ENCODE data around the gene DAG1.
A peak's percentile ranks its signal among the peaks of the same experiment; 100 is the strongest.

The DAG1 gene

GRCh38 chr3:49553692-49554632, 83.9 kb downstream of the DAG1 start, which contains the start of gene BSN:
TSS of gene BSN (plus strand) at chr3:49554477. CDS start at chr3:49554603, 126 bp downstream.
- Histone ChIP-seq H3K27ac (ENCODE audit: low read length) (no peak within 1 kb of the TSS), H3K4me3 (ENCODE audit: low read length) (peak within 1 kb of the TSS; percentile 61; the same call in 1 of the 2 replicates), H3K36me3 (ENCODE audit: control insufficient read depth, insufficient read depth, low read length) (no peaks in the 10 kb centered on the region), H3K4me1 (ENCODE audit: control insufficient read depth, insufficient read depth, low read length) (peaks cover 4% of the 10 kb centered on the region), H3K9me3 (ENCODE audit: control insufficient read depth, insufficient read depth, low read length) (no peaks in the 10 kb centered on the region), H3K27me3 (ENCODE audit: control insufficient read depth, insufficient read depth, low read length) (no peaks in the 10 kb centered on the region)
- no CpG with 5 or more reads among the region's 76 CpGs for WGBS (ENCODE audit: insufficient coverage, insufficient read length)
- DNase-seq (ENCODE audit: low read depth, low spot score): peak; percentile 70

- Histone ChIP-seq H3K36me3 (ENCODE audit: control insufficient read depth, insufficient read depth, low read length) (no peaks in the 10 kb centered on the region), H3K4me3 (ENCODE audit: low read length) (peak overlapping the region; percentile 61; the same call in 1 of the 2 replicates), H3K27me3 (ENCODE audit: control insufficient read depth, insufficient read depth, low read length) (no peaks in the 10 kb centered on the region), H3K4me1 (ENCODE audit: control insufficient read depth, insufficient read depth, low read length) (peaks cover 4% of the 10 kb centered on the region), H3K27ac (ENCODE audit: low read length) (no peak overlapping the region), H3K9me3 (ENCODE audit: control insufficient read depth, insufficient read depth, low read length) (no peaks in the 10 kb centered on the region)
- DNase-seq (ENCODE audit: low read depth, low spot score): no peak
- WGBS (ENCODE audit: insufficient coverage, insufficient read length): no CpG with 5 or more reads among the region's 66 CpGs
Observed at GRCh38 chr3:49554633-49555265, 84.7 kb downstream of the DAG1 start.

GRCh38 chr3:49556500-49557275, 86.6 kb downstream of the DAG1 start:
- WGBS (ENCODE audit: insufficient coverage, insufficient read length): no CpG with 5 or more reads among the region's 3 CpGs

GRCh38 chr3:49563040-49563578, 93.0 kb downstream of the DAG1 start:
- H3K27me3 ChIP-seq (ENCODE audit: control insufficient read depth, insufficient read depth, low read length): no peaks in the 10 kb centered on the region
- H3K27ac ChIP-seq (ENCODE audit: low read length): no peak overlapping the region
- no peaks in the 10 kb centered on the region for H3K4me1 ChIP-seq (ENCODE audit: control insufficient read depth, insufficient read depth, low read length)
- H3K9me3 ChIP-seq (ENCODE audit: control insufficient read depth, insufficient read depth, low read length): no peaks in the 10 kb centered on the region
- H3K4me3 ChIP-seq (ENCODE audit: low read length): no peak overlapping the region
- WGBS (ENCODE audit: insufficient coverage, insufficient read length): no CpG with 5 or more reads among the region's 4 CpGs
- H3K36me3 ChIP-seq (ENCODE audit: control insufficient read depth, insufficient read depth, low read length): no peaks in the 10 kb centered on the region
- no peak for DNase-seq (ENCODE audit: low read depth, low spot score)

More at GRCh38 chr3:49556500-49557275, 86.6 kb downstream of the DAG1 start:
- H3K36me3 ChIP-seq (ENCODE audit: control insufficient read depth, insufficient read depth, low read length): no peaks in the 10 kb centered on the region
- H3K9me3 ChIP-seq (ENCODE audit: control insufficient read depth, insufficient read depth, low read length): no peaks in the 10 kb centered on the region
- H3K4me1 ChIP-seq (ENCODE audit: control insufficient read depth, insufficient read depth, low read length): peaks cover 4% of the 10 kb centered on the region
- H3K27me3 ChIP-seq (ENCODE audit: control insufficient read depth, insufficient read depth, low read length): no peaks in the 10 kb centered on the region
- H3K27ac ChIP-seq (ENCODE audit: low read length): no peak overlapping the region
- no peak for DNase-seq (ENCODE audit: low read depth, low spot score)
- no peak overlapping the region for H3K4me3 ChIP-seq (ENCODE audit: low read length)

GRCh38 chr3:49563766-49564165, 93.7 kb downstream of the DAG1 start:
- H3K27ac ChIP-seq (ENCODE audit: low read length): no peak overlapping the region
- DNase-seq (ENCODE audit: low read depth, low spot score): no peak
- no peaks in the 10 kb centered on the region for H3K36me3 ChIP-seq (ENCODE audit: control insufficient read depth, insufficient read depth, low read length)
- H3K27me3 ChIP-seq (ENCODE audit: control insufficient read depth, insufficient read depth, low read length): no peaks in the 10 kb centered on the region
- H3K4me3 ChIP-seq (ENCODE audit: low read length): no peak overlapping the region
- no CpG with 5 or more reads among the region's 4 CpGs for WGBS (ENCODE audit: insufficient coverage, insufficient read length)
- H3K4me1 ChIP-seq (ENCODE audit: control insufficient read depth, insufficient read depth, low read length): no peaks in the 10 kb centered on the region
- no peaks in the 10 kb centered on the region for H3K9me3 ChIP-seq (ENCODE audit: control insufficient read depth, insufficient read depth, low read length)

GRCh38 chr3:49566312-49566711, 96.2 kb downstream of the DAG1 start:
- H3K4me1 ChIP-seq (ENCODE audit: control insufficient read depth, insufficient read depth, low read length): 0 out of 2 replicates have a peak, but pooled peaks cover 1% of the 10 kb centered on the region
- DNase-seq (ENCODE audit: low read depth, low spot score): no peak
- no peaks in the 10 kb centered on the region for H3K36me3 ChIP-seq (ENCODE audit: control insufficient read depth, insufficient read depth, low read length)
- H3K27me3 ChIP-seq (ENCODE audit: control insufficient read depth, insufficient read depth, low read length): no peaks in the 10 kb centered on the region
- no peak overlapping the region for H3K4me3 ChIP-seq (ENCODE audit: low read length)
- no peak overlapping the region for H3K27ac ChIP-seq (ENCODE audit: low read length)
- no peaks in the 10 kb centered on the region for H3K9me3 ChIP-seq (ENCODE audit: control insufficient read depth, insufficient read depth, low read length)
- WGBS (ENCODE audit: insufficient coverage, insufficient read length): no CpG with 5 or more reads among the region's 2 CpGs

GRCh38 chr3:49567406-49567805, 97.3 kb downstream of the DAG1 start:
- Histone ChIP-seq H3K27ac (ENCODE audit: low read length) (no peak overlapping the region), H3K36me3 (ENCODE audit: control insufficient read depth, insufficient read depth, low read length) (no peaks in the 10 kb centered on the region), H3K27me3 (ENCODE audit: control insufficient read depth, insufficient read depth, low read length) (no peaks in the 10 kb centered on the region), H3K4me1 (ENCODE audit: control insufficient read depth, insufficient read depth, low read length) (0 out of 2 replicates have a peak, but pooled peaks cover 1% of the 10 kb centered on the region), H3K9me3 (ENCODE audit: control insufficient read depth, insufficient read depth, low read length) (no peaks in the 10 kb centered on the region), H3K4me3 (ENCODE audit: low read length) (no peak overlapping the region)
- no peak for DNase-seq (ENCODE audit: low read depth, low spot score)
- no CpG with 5 or more reads among the region's 2 CpGs for whole genome bisulfite sequencing (ENCODE audit: insufficient coverage, insufficient read length)

GRCh38 chr3:49568965-49569364, 98.9 kb downstream of the DAG1 start:
- no peak for DNase-seq (ENCODE audit: low read depth, low spot score)
- 0 out of 2 replicates have a peak, but pooled peaks cover 1% of the 10 kb centered on the region for H3K4me1 ChIP-seq (ENCODE audit: control insufficient read depth, insufficient read depth, low read length)

GRCh38 chr3:49570028-49570654, 100.1 kb downstream of the DAG1 start:
- Histone ChIP-seq H3K27ac (ENCODE audit: low read length) (no peak overlapping the region), H3K4me1 (ENCODE audit: control insufficient read depth, insufficient read depth, low read length) (0 out of 2 replicates have a peak, but pooled peaks cover 1% of the 10 kb centered on the region), H3K4me3 (ENCODE audit: low read length) (no peak overlapping the region), H3K27me3 (ENCODE audit: control insufficient read depth, insufficient read depth, low read length) (no peaks in the 10 kb centered on the region), H3K9me3 (ENCODE audit: control insufficient read depth, insufficient read depth, low read length) (no peaks in the 10 kb centered on the region), H3K36me3 (ENCODE audit: control insufficient read depth, insufficient read depth, low read length) (no peaks in the 10 kb centered on the region)
- DNase-seq (ENCODE audit: low read depth, low spot score): no peak
- no CpG with 5 or more reads among the region's 6 CpGs for WGBS (ENCODE audit: insufficient coverage, insufficient read length)

More at GRCh38 chr3:49568965-49569364, 98.9 kb downstream of the DAG1 start:
- Histone ChIP-seq H3K27ac (ENCODE audit: low read length) (no peak overlapping the region), H3K9me3 (ENCODE audit: control insufficient read depth, insufficient read depth, low read length) (no peaks in the 10 kb centered on the region), H3K27me3 (ENCODE audit: control insufficient read depth, insufficient read depth, low read length) (no peaks in the 10 kb centered on the region), H3K36me3 (ENCODE audit: control insufficient read depth, insufficient read depth, low read length) (no peaks in the 10 kb centered on the region), H3K4me3 (ENCODE audit: low read length) (no peak overlapping the region)
